ENCODE results near the gene ZC3H11A.

- TF ChIP-seq POLR2AphosphoS5 (IDR thresholded peaks at IDR 0.05; ENCODE audit: insufficient read depth in 1 of 2, low read depth in 1 of 2) (no peak), POLR2A (IDR thresholded peaks at IDR 0.05) (no peak), CTCF (IDR thresholded peaks at IDR 0.05) (no peak)
Observed at GRCh38 chr1:203797216-203797615, 1.8 kb downstream of the ZC3H11A start.

Data from vagina (tissue), 2 donors.